SK-N-SH (cell line): ENCODE results near the gene IPO11. TPM values are rescaled to one million over a fixed set of nuclear protein-coding genes. Genes with fewer than 3 reads are reported as not detected.
A peak's percentile ranks its signal among the peaks of the same experiment; 100 is the strongest.

Experiments used
- CTCF ChIA-PET: fragments of 300-600, 350-600 bp; formaldehyde crosslinking; extraction: SDS; loops from one replicate; lab custom pipeline; 2021; lab: Yijun Ruan, JAX
- POLR2A ChIA-PET: fragments of 350-600 bp; sonication (Branson Sonifier 250); formaldehyde crosslinking; extraction: SDS; loops from one replicate; lab custom pipeline; 2020; ENCODE audit warnings: antibody characterized with exemption, inconsistent platforms; lab: Yijun Ruan, JAX
- DNase-seq: peaks from one replicate; pipeline ENCODE4 v3.0.0; 2012
- H2AFZ ChIP-seq: fragments of 200-600 bp; sonication (generic); 2 replicates; pipeline ENCODE4 v1.8.1; 2016; ENCODE audit warnings: antibody characterized with exemption, mild to moderate bottlenecking, low read depth
- H3F3A ChIP-seq: fragments of 200-600 bp; sonication (generic); replicated peaks from 2 replicates; pipeline ENCODE3; 2016; ENCODE audit warnings: antibody characterized with exemption, mild to moderate bottlenecking; ENCODE audit not compliant: insufficient read depth
- H3K27ac ChIP-seq, 2 experiments: fragments of 200-500 bp in 1 of 2; fragments of 200-600 bp in 1 of 2; sonication (Bioruptor generic) in 1 of 2; sonication (generic), shearing (Covaris generic) in 1 of 2; 2 replicates each; pipeline versions ENCODE4 v1.5.1 to v1.6.1; 2014 to 2016; ENCODE audit warnings: low read depth in 2 of 2, inconsistent platforms in 1 of 2, low read length in 1 of 2, mild to moderate bottlenecking in 1 of 2, mixed read lengths in 1 of 2
- H3K27me3 ChIP-seq: fragments of 200-600 bp; sonication (generic), shearing (Covaris generic); 2 replicates; pipeline ENCODE4 v1.6.1; 2016; ENCODE audit warnings: mixed run types; ENCODE audit not compliant: insufficient read depth
- H3K36me3 ChIP-seq, 2 experiments: fragments of 200-500 bp in 1 of 2; fragments of 200-600 bp in 1 of 2; sonication (Bioruptor generic) in 1 of 2; sonication (generic) in 1 of 2; replicated peaks in 1 of 2; 2 replicates each; pipeline versions ENCODE3 to v1.5.1; 2014 to 2016; ENCODE audit warnings: low read length in 1 of 2, mild to moderate bottlenecking in 1 of 2; ENCODE audit not compliant: insufficient read depth in 2 of 2, control insufficient read depth in 1 of 2
- H3K4me1 ChIP-seq, 2 experiments: fragments of 200-500 bp in 1 of 2; fragments of 200-600 bp in 1 of 2; sonication (Bioruptor generic) in 1 of 2; sonication (generic), shearing (Covaris generic) in 1 of 2; 2 replicates each; pipeline versions ENCODE4 v1.5.1 to v1.6.1; 2014 to 2016; ENCODE audit warnings: low read depth in 1 of 2, low read length in 1 of 2, mixed run types in 1 of 2; ENCODE audit not compliant: insufficient read depth in 2 of 2, control insufficient read depth in 1 of 2
- H3K4me2 ChIP-seq: fragments of 200-600 bp; sonication (generic), shearing (Covaris generic); 2 replicates; pipeline ENCODE4 v1.6.1; 2017; ENCODE audit warnings: mixed run types
- H3K4me3 ChIP-seq, 2 experiments: fragments of 200-500 bp in 1 of 2; fragments of 200-600 bp in 1 of 2; sonication (Bioruptor generic) in 1 of 2; sonication (generic), shearing (Covaris generic) in 1 of 2; 2 replicates each; pipeline versions ENCODE4 v1.5.1 to v1.8.1; 2014 to 2016; ENCODE audit warnings: low read depth in 2 of 2, inconsistent platforms in 1 of 2, low read length in 1 of 2, mild to moderate bottlenecking in 1 of 2, mixed read lengths in 1 of 2, moderate library complexity in 1 of 2
- H3K79me2 ChIP-seq: fragments of 200-600 bp; sonication (generic); 2 replicates; pipeline ENCODE4 v1.8.1; 2017; ENCODE audit warnings: mild to moderate bottlenecking; ENCODE audit not compliant: insufficient read depth
- H3K9ac ChIP-seq: fragments of 200-600 bp; sonication (generic); 2 replicates; pipeline ENCODE4 v1.6.1; 2017; ENCODE audit warnings: mixed run types
- H3K9me2 ChIP-seq: fragments of 200-600 bp; sonication (generic); 2 replicates; pipeline ENCODE4 v1.6.1; 2017; ENCODE audit warnings: mixed run types
- H3K9me3 ChIP-seq: fragments of 200-600 bp; sonication (generic); 2 replicates; pipeline ENCODE4 v1.6.1; 2017; ENCODE audit warnings: mixed run types, mild to moderate bottlenecking, moderate library complexity
- H4K20me1 ChIP-seq: fragments of 200-600 bp; sonication (generic); 2 replicates; pipeline ENCODE4 v1.6.1; 2017; ENCODE audit warnings: mild to moderate bottlenecking, mixed run types; ENCODE audit not compliant: insufficient read depth
- CHD2 ChIP-seq: fragments of 150-350 bp; IDR thresholded peaks from 2 replicates; pipeline ENCODE4 v1.6.1; 2018; ENCODE audit warnings: low read length; ENCODE audit not compliant: partially characterized antibody
- CTCF ChIP-seq: fragments of 200-600 bp; sonication (generic); IDR thresholded peaks from 2 replicates; pipeline ENCODE4 v1.6.1; 2017; ENCODE audit warnings: antibody characterized with exemption, mild to moderate bottlenecking, moderate library complexity
- EZH2phosphoT487 ChIP-seq: fragments of 200-600 bp; sonication (generic); IDR thresholded peaks from 2 replicates; pipeline ENCODE4 v1.6.1; 2017; ENCODE audit warnings: low read depth, mixed run types, mild to moderate bottlenecking, antibody characterized with exemption, moderate library complexity, borderline replicate concordance
- FOSL2 ChIP-seq: IDR thresholded peaks from 2 replicates; pipeline ENCODE4 v1.4.0; 2012; ENCODE audit warnings: low read depth, mild to moderate bottlenecking, moderate library complexity, borderline replicate concordance
- MAX ChIP-seq: IDR thresholded peaks from 2 replicates; pipeline ENCODE4 v1.4.0; 2012; ENCODE audit warnings: low read depth
- NRF1 ChIP-seq: IDR thresholded peaks from 2 replicates; pipeline ENCODE4 v1.6.1; 2012; ENCODE audit warnings: low read depth, mild to moderate bottlenecking, low read length
- PBX3 ChIP-seq: IDR thresholded peaks from 2 replicates; pipeline ENCODE4; 2012
- RAD21 ChIP-seq: IDR thresholded peaks from 2 replicates; pipeline ENCODE4 v1.6.1; 2012; ENCODE audit warnings: mild to moderate bottlenecking, low read length
- REST ChIP-seq: IDR thresholded peaks from 2 replicates; pipeline ENCODE4 v1.6.1; 2012; ENCODE audit warnings: mild to moderate bottlenecking, low read depth, low read length, moderate library complexity
- SMC3 ChIP-seq: IDR thresholded peaks from 2 replicates; pipeline ENCODE4 v1.6.1; 2012; ENCODE audit warnings: low read depth, low read length, improper control_type of control experiment
- YY1 ChIP-seq: IDR thresholded peaks from 2 replicates; pipeline ENCODE4 v1.4.0; 2012; ENCODE audit warnings: low read depth, mild to moderate bottlenecking
- WGBS: methylation state at CpG from one replicate; pipeline ENCODE4 v1.1.6; 2017; ENCODE audit warnings: low lambda C conversion rate; 5-methylcytosine and 5-hydroxymethylcytosine counted together
- polyA plus RNA-seq, 3 experiments: library from polyadenylated mRNA; depleted of rRNA; stranded (reverse); fragments of >200 nt; gene quantifications; 2 replicates each; pipeline ENCODE4 v1.2.3, GENCODE V29; 2012

Gene IPO11
- polyA plus RNA-seq, 1 of the 3 experiments (the other 2 are of a cell fraction): 8.1 TPM

GRCh38 chr5:62460578-62460983, 48.0 kb downstream of the IPO11 start:
- Histone ChIP-seq H3K27me3 (no peaks in the 10 kb centered on the region), H3K36me3 (peaks cover 0 to 5% of the 10 kb centered on the region in 2 experiments), H3F3A (no peaks in the 10 kb centered on the region), H3K79me2 (peaks cover 21% of the 10 kb centered on the region; the same call in 1 of the 2 replicates), H3K4me3 (no peak overlapping the region; a peak in 1 of 4 replicates), H3K9me2 (no peaks in the 10 kb centered on the region), H3K4me1 (peaks cover 0 to 11% of the 10 kb centered on the region in 2 experiments; a peak in 1 of 4 replicates), H3K9ac (no peak overlapping the region), H2AFZ (no peak overlapping the region), H3K9me3 (no peaks in the 10 kb centered on the region), H4K20me1 (peaks cover 6% of the 10 kb centered on the region; the same call in 1 of the 2 replicates), H3K27ac (no peak overlapping the region), H3K4me2 (no peak overlapping the region)
- CTCF ChIA-PET: interaction anchor here (0.6 to 2.8 kb wide), 45 partner anchors 9 to 564 kb away, joined by 3 to 51 read pairs (median 4); no protein-coding TSS in a partner anchor
- POLR2A ChIA-PET: no interaction called here
- TF ChIP-seq SMC3: peak; percentile 57
- peak; percentile 97 for TF ChIP-seq CTCF
- TF ChIP-seq RAD21: peak; percentile 81
- TF ChIP-seq MAX: no peak
- peak; percentile 41 for DNase-seq

- H2AFZ ChIP-seq: no peak overlapping the region
- peaks cover 4 to 21% of the 10 kb centered on the region in 2 experiments; a peak in 2 of 4 replicates for H3K4me1 ChIP-seq
- peaks cover 5% of the 10 kb centered on the region for H3F3A ChIP-seq
- no peak overlapping the region for H3K4me3 ChIP-seq
- no peak overlapping the region for H3K4me2 ChIP-seq
- H3K9me2 ChIP-seq: no peaks in the 10 kb centered on the region
- peaks cover 0 to 5% of the 10 kb centered on the region in 2 experiments for H3K36me3 ChIP-seq
- CTCF ChIA-PET: interaction anchor here (2.4 to 2.9 kb wide), 3 partner anchors 12 to 317 kb away, joined by 11 to 48 read pairs (median 12); no protein-coding TSS in a partner anchor
- H3K9me3 ChIP-seq: no peaks in the 10 kb centered on the region
- WGBS: 94% methylated on average over 4 of the region's 4 CpGs
- H3K27me3 ChIP-seq: no peaks in the 10 kb centered on the region
- DNase-seq: no peak
- POLR2A ChIA-PET: no interaction called here
- H3K27ac ChIP-seq: no peak overlapping the region
- peaks cover 6% of the 10 kb centered on the region; the same call in 1 of the 2 replicates for H4K20me1 ChIP-seq
- TF ChIP-seq YY1 (no peak), CHD2 (no peak), EZH2phosphoT487 (no peak), NRF1 (no peak), RAD21 (no peak), REST (no peak), PBX3 (no peak), FOSL2 (no peak)
- H3K79me2 ChIP-seq: peaks cover 21% of the 10 kb centered on the region; the same call in 1 of the 2 replicates
- H3K9ac ChIP-seq: no peak overlapping the region
Measured at GRCh38 chr5:62461561-62461960, 49.0 kb downstream of the IPO11 start.
